K562 treated with DMSO at 1 percent for 4 hours (cell line): ENCODE results near the gene ADORA1. TPM values are rescaled to one million over a fixed set of nuclear protein-coding genes. Genes with fewer than 3 reads are reported as not detected.

Source experiments
- total RNA-seq: library from RNA; unstranded; fragments of 300-600 nt; gene quantifications from 2 replicates; pipeline ENCODE4 v1.2.3, GENCODE V29; 2022; ENCODE audit not compliant: insufficient read depth

The ADORA1 gene
- not detected in 2 replicates for total RNA-seq

GRCh38 chr1:203127666-203128430, at the start of gene ADORA1:
TSS of gene ADORA1 (plus strand) at chr1:203127726. CDS start at chr1:203128842, 1,116 bp downstream.

GRCh38 chr1:203085528-203086406, 41.8 kb upstream of the ADORA1 start, which contains the start of gene MYOG:
TSS of gene MYOG (minus strand) at chr1:203086012. CDS start at chr1:203085961, 51 bp downstream.

GRCh38 chr1:203175237-203175826, 47.8 kb downstream of the ADORA1 start, which contains the start of gene MYBPH:
TSS of gene MYBPH (minus strand) at chr1:203175826. CDS start at chr1:203175755, 71 bp downstream.

GRCh38 chr1:203186446-203187303, 59.1 kb downstream of the ADORA1 start, which contains the start of gene CHI3L1:
TSS of gene CHI3L1 (minus strand) at chr1:203186704. CDS start at chr1:203186623, 81 bp downstream.

Other genes starting within 250 kb of the ADORA1 start
- gene RABIF, start 238.6 kb upstream of the ADORA1 start, total RNA-seq: 12.4 and 19.4 TPM in 2 replicates
- gene KLHL12, start 200.5 kb upstream of the ADORA1 start, total RNA-seq: 17.4 and 19.4 TPM in 2 replicates
- gene ADIPOR1, start 169.4 kb upstream of the ADORA1 start, total RNA-seq: 104 and 111 TPM in 2 replicates
- 33.2 and 34.9 TPM in 2 replicates for gene CYB5R1, start 160.5 kb upstream of the ADORA1 start, total RNA-seq
- 68.4 and 76.7 TPM in 2 replicates for gene TMEM183A, start 120.4 kb upstream of the ADORA1 start, total RNA-seq
- 1.2 and 3.1 TPM in 2 replicates for gene PPFIA4, start 101.2 kb upstream of the ADORA1 start, total RNA-seq
- not detected in 2 replicates for gene MYOG, start 41.7 kb upstream of the ADORA1 start, total RNA-seq
- not detected in 2 replicates for gene MYBPH, start 48.1 kb downstream of the ADORA1 start, total RNA-seq
- 0.75 TPM in 1 of 2 replicates, not detected in the other for gene CHI3L1, start 59.0 kb downstream of the ADORA1 start, total RNA-seq
- gene CHIT1, start 101.9 kb downstream of the ADORA1 start, total RNA-seq: not detected in 2 replicates
- gene BTG2, start 177.8 kb downstream of the ADORA1 start, total RNA-seq: 11.5 and 11.8 TPM in 2 replicates
- not detected in 2 replicates for gene FMOD, start 223.4 kb downstream of the ADORA1 start, total RNA-seq